IMR-90 (cell line): Measurements from ENCODE around the gene WDTC1. TPM values are rescaled to one million over a fixed set of nuclear protein-coding genes. Genes with fewer than 3 reads are reported as not detected.

Experiments used
- ATAC-seq: fragments of 200-7000 bp; cut with Tn5 transposase; 2 replicates; pipeline ENCODE4 v1.9.1; 2020; ENCODE audit warnings: low read depth, mild to moderate bottlenecking, moderate library complexity
- BruUV-seq: library from RNA; stranded (reverse); fragments of 400-500 nt; replicated peaks from 2 replicates; lab custom pipeline; 2021; lab: Mats Ljungman, UMichigan
- CTCF ChIA-PET: fragments of 300-600 bp; formaldehyde crosslinking; extraction: SDS; loops from one replicate; lab custom pipeline; 2021; ENCODE audit warnings: antibody characterized with exemption; lab: Yijun Ruan, JAX
- POLR2A ChIA-PET: fragments of 300-600 bp; sonication (Branson Sonifier 250); formaldehyde crosslinking; loops from one replicate; lab custom pipeline; 2022; ENCODE audit warnings: antibody characterized with exemption; ENCODE audit not compliant: unreplicated experiment; lab: Charles Lee
- DNase-seq: peaks from one replicate; pipeline ENCODE4 v3.0.0; 2013
- H2AFZ ChIP-seq: replicated peaks from 2 replicates; pipeline ENCODE3; 2013; ENCODE audit warnings: low read length, mild to moderate bottlenecking; ENCODE audit not compliant: poor library complexity
- H2AK5ac ChIP-seq: 2 replicates; pipeline ENCODE4 v1.6.1; 2013; ENCODE audit warnings: low read depth, low read length, inconsistent platforms
- H2AK9ac ChIP-seq: replicated peaks from 2 replicates; pipeline ENCODE3; 2013; ENCODE audit warnings: mild to moderate bottlenecking, low read depth, low read length, moderate library complexity; ENCODE audit not compliant: poor library complexity
- H2BK120ac ChIP-seq: 2 replicates; pipeline ENCODE4 v1.6.1; 2013; ENCODE audit warnings: low read depth, low read length, inconsistent platforms
- H2BK15ac ChIP-seq: 3 replicates; pipeline ENCODE4 v1.6.1; 2013; ENCODE audit warnings: low read depth, low read length, inconsistent platforms
- H2BK20ac ChIP-seq: 2 replicates; pipeline ENCODE4 v1.6.1; 2013; ENCODE audit warnings: low read depth, mild to moderate bottlenecking, inconsistent platforms, low read length, moderate library complexity
- H2BK5ac ChIP-seq: 2 replicates; pipeline ENCODE4 v1.6.1; 2013; ENCODE audit warnings: mild to moderate bottlenecking, low read depth, low read length, inconsistent platforms; ENCODE audit not compliant: poor library complexity, severe bottlenecking
- H3K14ac ChIP-seq: replicated peaks from 2 replicates; pipeline ENCODE4 v1.6.1; 2013; ENCODE audit warnings: low read depth, low read length, inconsistent platforms
- H3K18ac ChIP-seq: 2 replicates; pipeline ENCODE4 v1.6.1; 2013; ENCODE audit warnings: low read depth, low read length, control low read depth
- H3K23ac ChIP-seq: 2 replicates; pipeline ENCODE4 v1.6.1; 2013; ENCODE audit warnings: low read depth, low read length, inconsistent platforms
- H3K27ac ChIP-seq: 2 replicates; pipeline ENCODE4 v1.5.1; 2013; ENCODE audit warnings: mild to moderate bottlenecking, control low read depth, low read length; ENCODE audit not compliant: insufficient read depth
- H3K27me3 ChIP-seq: 2 replicates; pipeline ENCODE4 v1.6.1; 2013; ENCODE audit warnings: low read length; ENCODE audit not compliant: control insufficient read depth, insufficient read depth
- H3K36me3 ChIP-seq: 2 replicates; pipeline ENCODE4 v1.6.1; 2013; ENCODE audit warnings: low read length, mixed read lengths; ENCODE audit not compliant: control insufficient read depth, insufficient read depth
- H3K4ac ChIP-seq: 2 replicates; pipeline ENCODE4 v1.6.1; 2013; ENCODE audit warnings: low read depth, low read length, inconsistent platforms
- H3K4me1 ChIP-seq: 2 replicates; pipeline ENCODE4 v1.6.1; 2013; ENCODE audit warnings: low read length, mixed read lengths; ENCODE audit not compliant: control insufficient read depth, insufficient read depth
- H3K4me2 ChIP-seq: 2 replicates; pipeline ENCODE4 v1.6.1; 2013; ENCODE audit warnings: low read depth, mild to moderate bottlenecking, control low read depth, low read length, moderate library complexity
- H3K4me3 ChIP-seq: 2 replicates; pipeline ENCODE4 v1.5.1; 2013; ENCODE audit warnings: low read depth, mild to moderate bottlenecking, control low read depth, low read length, moderate library complexity; ENCODE audit not compliant: insufficient read depth
- H3K56ac ChIP-seq: 2 replicates; pipeline ENCODE4 v1.6.1; 2013; ENCODE audit warnings: low read length, inconsistent platforms; ENCODE audit not compliant: insufficient read depth; ENCODE audit errors: extremely low read depth
- H3K79me1 ChIP-seq, 2 experiments: 2 replicates each; pipeline ENCODE4 v1.6.1; 2013; ENCODE audit warnings: low read length in 2 of 2, inconsistent platforms in 1 of 2, low read depth in 1 of 2
- H3K9ac ChIP-seq: 2 replicates; pipeline ENCODE4 v1.6.1; 2013; ENCODE audit warnings: low read depth, low read length, control low read depth
- H3K9me1 ChIP-seq: 2 replicates; pipeline ENCODE4 v1.6.1; 2013; ENCODE audit warnings: low read length, inconsistent platforms; ENCODE audit not compliant: insufficient read depth
- H3K9me3 ChIP-seq: 2 replicates; pipeline ENCODE4 v1.6.1; 2013; ENCODE audit warnings: low read length; ENCODE audit not compliant: control insufficient read depth, insufficient read depth
- H4K20me1 ChIP-seq: 2 replicates; pipeline ENCODE4 v1.6.1; 2013; ENCODE audit warnings: low read length, inconsistent platforms; ENCODE audit not compliant: insufficient read depth
- H4K5ac ChIP-seq: 2 replicates; pipeline ENCODE4 v1.6.1; 2013; ENCODE audit warnings: mild to moderate bottlenecking, low read depth, low read length, control low read depth
- H4K8ac ChIP-seq, 2 experiments: 2 replicates each; pipeline ENCODE4 v1.6.1; 2013; ENCODE audit warnings: low read depth in 2 of 2, low read length in 2 of 2, control low read depth in 1 of 2, inconsistent platforms in 1 of 2
- H4K91ac ChIP-seq: 2 replicates; pipeline ENCODE4 v1.6.1; 2013; ENCODE audit warnings: low read depth, low read length, inconsistent platforms; ENCODE audit not compliant: insufficient read depth
- BHLHE40 ChIP-seq: fragments of 150-350 bp; IDR thresholded peaks from 2 replicates; pipeline ENCODE4 v1.6.1; 2016; ENCODE audit warnings: mild to moderate bottlenecking, low read depth, low read length
- CEBPB ChIP-seq: IDR thresholded peaks from 2 replicates; pipeline ENCODE4 v1.6.1; 2012; ENCODE audit warnings: low read depth, low read length, improper control_type of control experiment
- CHD1 ChIP-seq: IDR thresholded peaks from 2 replicates; pipeline ENCODE4 v1.6.1; 2012; ENCODE audit warnings: low read depth, low read length, improper control_type of control experiment
- FOS ChIP-seq: fragments of 150-350 bp; IDR thresholded peaks from 2 replicates; pipeline ENCODE4 v1.6.1; 2016; ENCODE audit warnings: low read depth, low read length
- MAFK ChIP-seq: IDR thresholded peaks from 2 replicates; pipeline ENCODE4 v1.6.1; 2012; ENCODE audit warnings: low read depth, low read length, improper control_type of control experiment
- MAZ ChIP-seq: IDR thresholded peaks from 2 replicates; pipeline ENCODE4 v1.6.1; 2012; ENCODE audit warnings: low read depth, mild to moderate bottlenecking, low read length, improper control_type of control experiment, moderate library complexity, borderline replicate concordance
- MXI1 ChIP-seq: IDR thresholded peaks from 2 replicates; pipeline ENCODE4 v1.6.1; 2012; ENCODE audit warnings: low read depth, mild to moderate bottlenecking, low read length, moderate library complexity, borderline replicate concordance
- NFE2L2 ChIP-seq: fragments of 150-350 bp; IDR thresholded peaks from 2 replicates; pipeline ENCODE4 v1.6.1; 2016; ENCODE audit warnings: low read depth, mild to moderate bottlenecking, low read length
- POLR2A ChIP-seq: IDR thresholded peaks from 2 replicates; pipeline ENCODE4 v1.6.1; 2012; ENCODE audit warnings: mild to moderate bottlenecking, low read depth, low read length
- RAD21 ChIP-seq: IDR thresholded peaks from 2 replicates; pipeline ENCODE4 v1.6.1; 2012; ENCODE audit warnings: low read length, improper control_type of control experiment
- RCOR1 ChIP-seq: IDR thresholded peaks from 2 replicates; pipeline ENCODE4 v1.6.1; 2012; ENCODE audit warnings: mild to moderate bottlenecking, low read length, improper control_type of control experiment; ENCODE audit not compliant: insufficient replicate concordance
- RFX5 ChIP-seq: IDR thresholded peaks from 2 replicates; pipeline ENCODE4 v1.8.0; 2012; ENCODE audit warnings: low read depth, mild to moderate bottlenecking, low read length, moderate library complexity
- SMC3 ChIP-seq: fragments of 150-350 bp; IDR thresholded peaks from 2 replicates; pipeline ENCODE4 v1.6.1; 2016; ENCODE audit warnings: low read depth, mild to moderate bottlenecking, antibody characterized with exemption, low read length, moderate library complexity
- WGBS, 2 experiments: methylation state at CpG; one replicate each; pipeline versions ENCODE4 v1.1.5 to v1.1.7; 2013; ENCODE audit warnings: missing lambda C conversion rate in 2 of 2; ENCODE audit not compliant: insufficient read length in 1 of 2; ENCODE audit errors: extremely low coverage in 2 of 2; 5-methylcytosine and 5-hydroxymethylcytosine counted together
- dilution Hi-C: fragments of 300-500 bp; cut with HindIII; formaldehyde crosslinking; loops from one replicate; pipeline ENCODE4 v1.14.3; 2018; ENCODE audit warnings: low sequenced_read_pairs; ENCODE audit not compliant: unreplicated experiment
- in situ Hi-C: fragments of 300-500 bp; cut with MboI; formaldehyde crosslinking; loops from 3 replicates; pipeline ENCODE4 v1.14.3; 2019; ENCODE audit warnings: low sequenced_read_pairs, inconsistent platforms, mixed read lengths
- intact Hi-C: fragments of 100-400 bp; cut with micrococcal nuclease; formaldehyde crosslinking; loops from 2 replicates; pipeline ENCODE4 v1.10.0; 2022
- polyA plus RNA-seq, 3 experiments: library from polyadenylated mRNA; depleted of rRNA; stranded (reverse); fragments of >200 nt; gene quantifications; 2 replicates each; pipeline ENCODE4 v1.2.3, GENCODE V29; 2012; ENCODE audit warnings: low replicate concordance in 1 of 3
- total RNA-seq: library from RNA; depleted of rRNA; stranded (reverse); fragments of >200 nt; gene quantifications from 2 replicates; pipeline ENCODE4 v1.2.3, GENCODE V29; 2012
- TF ChIP-seq, protein P1 (sequence below): fragments of 150-350 bp; IDR thresholded peaks from 2 replicates; pipeline ENCODE4 v1.6.1; 2017; ENCODE audit warnings: mild to moderate bottlenecking, antibody characterized with exemption, low read length, low read depth
- TF ChIP-seq, protein P2 (sequence below): conservative IDR thresholded peaks from 2 replicates; pipeline ENCODE4 v1.5.1; 2012; ENCODE audit warnings: mild to moderate bottlenecking, low read depth, low read length, improper control_type of control experiment
- TF ChIP-seq, protein P3 (sequence below): fragments of 150-350 bp; IDR thresholded peaks from 2 replicates; pipeline ENCODE4 v1.6.1; 2016; ENCODE audit warnings: low read depth, mild to moderate bottlenecking, low read length, moderate library complexity, borderline replicate concordance

Gene WDTC1
- total and polyA plus RNA-seq, 2 of the 4 experiments (the other 2 are of a cell fraction): 9.9 to 15.2 TPM

DNA sequence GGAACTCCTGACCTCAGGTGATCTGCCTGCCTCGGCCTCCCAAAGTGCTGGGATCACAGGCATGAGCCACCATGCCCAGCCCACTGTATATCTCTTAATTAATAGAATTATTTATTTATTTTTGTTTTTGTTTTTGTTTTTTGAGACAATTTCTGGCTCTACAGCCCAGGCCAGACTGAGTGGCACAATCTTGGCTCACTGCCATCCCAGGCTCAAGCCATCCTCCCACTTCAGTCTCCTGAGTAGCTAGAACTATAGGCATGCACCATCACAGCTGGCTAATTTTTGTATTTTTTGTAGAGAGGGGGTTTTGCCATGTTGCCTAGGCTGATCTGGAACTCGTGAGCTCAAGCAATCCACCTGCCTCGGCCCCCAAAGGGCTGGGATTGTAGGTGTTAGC lies 15.7 kb upstream of the WDTC1 start:
- no peak overlapping the region for H3K9ac ChIP-seq
- no peak overlapping the region for H2AK9ac ChIP-seq
- no TSS peak for BruUV-seq
- TF ChIP-seq FOS: no peak
- no peak for TF ChIP-seq CEBPB
- no peak for TF ChIP-seq NFE2L2
- TF ChIP-seq CHD1: no peak
- no peak for TF ChIP-seq MAZ
- TF ChIP-seq, protein P1, sequence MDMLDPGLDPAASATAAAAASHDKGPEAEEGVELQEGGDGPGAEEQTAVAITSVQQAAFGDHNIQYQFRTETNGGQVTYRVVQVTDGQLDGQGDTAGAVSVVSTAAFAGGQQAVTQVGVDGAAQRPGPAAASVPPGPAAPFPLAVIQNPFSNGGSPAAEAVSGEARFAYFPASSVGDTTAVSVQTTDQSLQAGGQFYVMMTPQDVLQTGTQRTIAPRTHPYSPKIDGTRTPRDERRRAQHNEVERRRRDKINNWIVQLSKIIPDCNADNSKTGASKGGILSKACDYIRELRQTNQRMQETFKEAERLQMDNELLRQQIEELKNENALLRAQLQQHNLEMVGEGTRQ: no peak
- no peak for TF ChIP-seq RCOR1
- no peak for TF ChIP-seq MXI1
- TF ChIP-seq SMC3: no peak
- TF ChIP-seq, protein P2, sequence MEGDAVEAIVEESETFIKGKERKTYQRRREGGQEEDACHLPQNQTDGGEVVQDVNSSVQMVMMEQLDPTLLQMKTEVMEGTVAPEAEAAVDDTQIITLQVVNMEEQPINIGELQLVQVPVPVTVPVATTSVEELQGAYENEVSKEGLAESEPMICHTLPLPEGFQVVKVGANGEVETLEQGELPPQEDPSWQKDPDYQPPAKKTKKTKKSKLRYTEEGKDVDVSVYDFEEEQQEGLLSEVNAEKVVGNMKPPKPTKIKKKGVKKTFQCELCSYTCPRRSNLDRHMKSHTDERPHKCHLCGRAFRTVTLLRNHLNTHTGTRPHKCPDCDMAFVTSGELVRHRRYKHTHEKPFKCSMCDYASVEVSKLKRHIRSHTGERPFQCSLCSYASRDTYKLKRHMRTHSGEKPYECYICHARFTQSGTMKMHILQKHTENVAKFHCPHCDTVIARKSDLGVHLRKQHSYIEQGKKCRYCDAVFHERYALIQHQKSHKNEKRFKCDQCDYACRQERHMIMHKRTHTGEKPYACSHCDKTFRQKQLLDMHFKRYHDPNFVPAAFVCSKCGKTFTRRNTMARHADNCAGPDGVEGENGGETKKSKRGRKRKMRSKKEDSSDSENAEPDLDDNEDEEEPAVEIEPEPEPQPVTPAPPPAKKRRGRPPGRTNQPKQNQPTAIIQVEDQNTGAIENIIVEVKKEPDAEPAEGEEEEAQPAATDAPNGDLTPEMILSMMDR: no peak
- no peak for TF ChIP-seq POLR2A
- TF ChIP-seq RFX5: no peak
- no peak for TF ChIP-seq MAFK
- TF ChIP-seq BHLHE40: no peak
- TF ChIP-seq, protein P3, sequence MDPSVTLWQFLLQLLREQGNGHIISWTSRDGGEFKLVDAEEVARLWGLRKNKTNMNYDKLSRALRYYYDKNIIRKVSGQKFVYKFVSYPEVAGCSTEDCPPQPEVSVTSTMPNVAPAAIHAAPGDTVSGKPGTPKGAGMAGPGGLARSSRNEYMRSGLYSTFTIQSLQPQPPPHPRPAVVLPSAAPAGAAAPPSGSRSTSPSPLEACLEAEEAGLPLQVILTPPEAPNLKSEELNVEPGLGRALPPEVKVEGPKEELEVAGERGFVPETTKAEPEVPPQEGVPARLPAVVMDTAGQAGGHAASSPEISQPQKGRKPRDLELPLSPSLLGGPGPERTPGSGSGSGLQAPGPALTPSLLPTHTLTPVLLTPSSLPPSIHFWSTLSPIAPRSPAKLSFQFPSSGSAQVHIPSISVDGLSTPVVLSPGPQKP: no peak
- no peak for TF ChIP-seq RAD21
- H2BK5ac ChIP-seq: no peak overlapping the region
- H3K4me3 ChIP-seq: no peak overlapping the region
- no peak overlapping the region for H3K23ac ChIP-seq
- no peak overlapping the region for H3K4ac ChIP-seq
- no peaks in the 10 kb centered on the region for H3K79me1 ChIP-seq
- no peak overlapping the region for H4K5ac ChIP-seq
- ATAC-seq: no peak
- H4K8ac ChIP-seq: no peak overlapping the region
- no peak overlapping the region for H2BK120ac ChIP-seq
- dilution Hi-C loops: no loop called here
- no peaks in the 10 kb centered on the region for H4K20me1 ChIP-seq
- in situ Hi-C loops: no loop called here
- peaks cover 3% of the 10 kb centered on the region; the same call in 1 of the 2 replicates for H3K27me3 ChIP-seq
- H3K27ac ChIP-seq: no peak overlapping the region
- H3K9me1 ChIP-seq: no peaks in the 10 kb centered on the region
- H3K36me3 ChIP-seq: no peaks in the 10 kb centered on the region
- no peak overlapping the region for H3K4me2 ChIP-seq
- H3K9me3 ChIP-seq: no peaks in the 10 kb centered on the region
- POLR2A ChIA-PET: no interaction called here
- H3K56ac ChIP-seq: no peak overlapping the region
- H4K91ac ChIP-seq: no peak overlapping the region
- H2BK15ac ChIP-seq: no peak overlapping the region
- H3K4me1 ChIP-seq: no peaks in the 10 kb centered on the region
- H3K18ac ChIP-seq: no peak overlapping the region
- no peak for DNase-seq
- no peak overlapping the region for H2BK20ac ChIP-seq
- intact Hi-C loops: no loop called here
- H3K14ac ChIP-seq: no peak overlapping the region
- WGBS, 2 experiments: no CpG with 5 or more reads among the region's 3 CpGs
- no peak overlapping the region for H2AFZ ChIP-seq
- H2AK5ac ChIP-seq: no peak overlapping the region
- CTCF ChIA-PET: no interaction called here
